GM23248 (cell line): ENCODE data around the gene NGDN. TPM values are rescaled to one million over a fixed set of nuclear protein-coding genes. Genes with fewer than 3 reads are reported as not detected.

ENCODE experiments used
- DNase-seq: peaks from one replicate; pipeline ENCODE4 v3.0.0-alpha.2; 2015
- H2AFZ ChIP-seq: fragments of 200-600 bp; sonication (generic); 2 replicates; pipeline ENCODE4 v1.6.1; 2016; ENCODE audit warnings: antibody characterized with exemption
- H3F3A ChIP-seq: fragments of 200-600 bp; sonication (generic); 2 replicates; pipeline ENCODE4 v1.6.1; 2016; ENCODE audit warnings: mild to moderate bottlenecking, antibody characterized with exemption, mixed run types; ENCODE audit not compliant: insufficient read depth
- H3K27ac ChIP-seq: fragments of 200-600 bp; sonication (generic); 2 replicates; pipeline ENCODE4 v1.5.1; 2016; ENCODE audit warnings: mild to moderate bottlenecking
- H3K27me3 ChIP-seq: fragments of 200-600 bp; sonication (generic); replicated peaks from 2 replicates; pipeline ENCODE4 v1.6.1; 2016; ENCODE audit warnings: mild to moderate bottlenecking; ENCODE audit not compliant: insufficient read depth
- H3K36me3 ChIP-seq: fragments of 200-600 bp; sonication (generic); 2 replicates; pipeline ENCODE4 v1.6.1; 2016; ENCODE audit warnings: low read depth, mild to moderate bottlenecking
- H3K4me1 ChIP-seq: fragments of 200-600 bp; sonication (generic); 2 replicates; pipeline ENCODE4 v1.6.1; 2016; ENCODE audit warnings: mild to moderate bottlenecking; ENCODE audit not compliant: insufficient read depth
- H3K4me2 ChIP-seq: fragments of 200-600 bp; sonication (generic); one replicate; pipeline ENCODE4 v1.6.1; 2016; ENCODE audit warnings: mild to moderate bottlenecking; ENCODE audit not compliant: unreplicated experiment
- H3K4me3 ChIP-seq: fragments of 200-600 bp; sonication (generic); 2 replicates; pipeline ENCODE4 v1.5.1; 2016; ENCODE audit warnings: mild to moderate bottlenecking
- H3K79me2 ChIP-seq: fragments of 200-600 bp; sonication (generic); 2 replicates; pipeline ENCODE4 v1.6.1; 2016; ENCODE audit warnings: mild to moderate bottlenecking; ENCODE audit not compliant: insufficient read depth
- H3K9ac ChIP-seq: fragments of 200-600 bp; sonication (generic); 2 replicates; pipeline ENCODE4 v1.6.1; 2016; ENCODE audit warnings: mild to moderate bottlenecking
- H3K9me2 ChIP-seq: fragments of 200-600 bp; sonication (generic); 2 replicates; pipeline ENCODE4 v1.6.1; 2016; ENCODE audit warnings: mixed run types, mild to moderate bottlenecking, moderate library complexity; ENCODE audit not compliant: insufficient read depth
- H3K9me3 ChIP-seq: fragments of 200-600 bp; sonication (generic); one replicate; pipeline ENCODE4 v1.6.1; 2017; ENCODE audit warnings: low read depth
- H4K20me1 ChIP-seq: fragments of 200-600 bp; sonication (generic); 2 replicates; pipeline ENCODE4 v1.6.0; 2016; ENCODE audit not compliant: insufficient read depth
- EZH2 ChIP-seq: fragments of 200-600 bp; sonication (generic); IDR thresholded peaks from 2 replicates; pipeline ENCODE4 v1.6.1; 2018; ENCODE audit warnings: antibody characterized with exemption, mild to moderate bottlenecking; ENCODE audit not compliant: insufficient read depth, poor library complexity, severe bottlenecking
- EZH2phosphoT487 ChIP-seq: fragments of 200-600 bp; sonication (generic); IDR thresholded peaks from 2 replicates; pipeline ENCODE4 v1.6.1; 2018; ENCODE audit warnings: antibody characterized with exemption, moderate library complexity, mild to moderate bottlenecking, low read depth; ENCODE audit not compliant: insufficient read depth
- WGBS, 2 experiments: methylation state at CpG; one replicate each; pipeline ENCODE4 v1.1.6; 2015 to 2017; ENCODE audit warnings: low lambda C conversion rate in 2 of 2, low coverage in 1 of 2; ENCODE audit errors: missing lambda C conversion rate in 2 of 2; 5-methylcytosine and 5-hydroxymethylcytosine counted together
- in situ Hi-C: fragments of 300-500 bp; cut with MboI; formaldehyde crosslinking; loops from 2 replicates; pipeline ENCODE4 v1.15.0; 2020
- polyA plus RNA-seq: library from polyadenylated mRNA; unstranded; fragments of >200 nt; fragmentation: Nextera tagmentation; extraction: Ambion mirVana; gene quantifications from 2 replicates; pipeline ENCODE4 v1.2.1, GENCODE V29; 2016
- total RNA-seq: library from RNA; depleted of rRNA; stranded (reverse); fragments of >200 nt; shearing (Covaris generic); gene quantifications from 2 replicates; pipeline ENCODE4 v1.2.3, GENCODE V29; 2014

NGDN gene
- total and polyA plus RNA-seq, 2 experiments from 2014 or later: 25.9 to 39.9 TPM

DNA sequence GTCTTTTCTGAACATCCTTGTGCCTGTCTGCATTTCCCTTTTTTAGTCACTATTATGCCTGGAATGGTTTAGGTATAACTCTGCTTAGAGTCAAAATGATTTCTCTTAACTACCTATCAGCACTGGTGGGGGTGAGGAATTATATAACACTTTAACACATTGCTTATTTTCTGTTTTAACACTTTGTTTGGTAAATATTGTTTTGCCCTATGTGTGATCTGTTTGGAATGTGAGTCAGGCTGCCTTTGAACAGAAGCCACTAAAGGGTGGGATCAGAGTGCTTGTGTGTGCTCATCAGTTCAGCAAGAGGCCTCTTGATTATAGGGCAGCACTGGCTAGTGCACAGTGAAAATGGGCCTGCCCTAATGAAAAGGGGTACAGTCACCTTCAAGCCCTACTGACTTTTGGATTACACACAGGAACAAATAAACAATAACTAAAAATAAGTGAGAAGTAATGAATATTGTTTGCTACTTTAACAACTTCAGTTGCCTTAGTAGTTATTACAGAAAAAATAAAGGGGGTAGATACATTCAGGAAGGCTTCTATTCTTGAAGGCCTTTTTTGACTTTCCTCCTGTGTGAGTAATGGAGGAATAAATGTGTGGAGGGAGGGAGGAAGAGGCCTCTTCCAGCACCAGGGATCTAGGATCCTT lies 23.2 kb downstream of the NGDN start:
- TF ChIP-seq EZH2phosphoT487 (no peak), EZH2 (no peak)
- Histone ChIP-seq H3K27ac (no peak overlapping the region), H3K9ac (no peak overlapping the region), H3K36me3 (no peaks in the 10 kb centered on the region), H3K4me1 (no peaks in the 10 kb centered on the region), H3F3A (peaks cover 3% of the 10 kb centered on the region; the same call in 1 of the 2 replicates), H3K27me3 (no peaks in the 10 kb centered on the region), H3K4me2 (no peak overlapping the region), H2AFZ (no peak overlapping the region), H3K9me2 (no peaks in the 10 kb centered on the region), H3K79me2 (no peaks in the 10 kb centered on the region), H3K9me3 (no peaks in the 10 kb centered on the region), H3K4me3 (no peak overlapping the region), H4K20me1 (no peaks in the 10 kb centered on the region)
- in situ Hi-C loops: no loop called here
- DNase-seq: peak; percentile 53

DNA sequence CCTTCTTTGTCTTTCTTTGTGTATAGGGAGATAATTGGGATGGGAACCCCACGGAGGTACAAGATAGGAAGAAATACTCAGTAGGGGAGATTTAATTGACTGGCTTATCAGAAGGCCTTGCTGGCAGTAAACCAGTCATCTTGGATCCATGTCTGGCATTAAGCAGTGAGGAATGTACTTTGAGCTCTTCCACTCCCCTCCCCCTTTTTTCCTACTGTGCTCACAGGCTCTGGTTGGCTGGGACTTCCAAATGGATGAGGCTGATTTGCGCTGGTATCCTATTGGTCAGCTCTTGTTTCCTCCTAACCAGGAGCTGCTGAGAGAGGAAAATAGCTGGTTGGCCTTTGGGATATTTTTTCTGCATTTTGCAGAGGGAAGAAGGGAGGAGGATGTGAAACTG lies 24.7 kb downstream of the NGDN start:
- no peak for DNase-seq
- H3K4me2 ChIP-seq: no peak overlapping the region
- in situ Hi-C loops: no loop called here
- no peak overlapping the region for H3K4me3 ChIP-seq
- WGBS, 2 experiments: 44 to 55% methylated on average over 2 of the region's 2 CpGs
- no peaks in the 10 kb centered on the region for H3K27me3 ChIP-seq
- no peaks in the 10 kb centered on the region for H3K79me2 ChIP-seq
- H3K36me3 ChIP-seq: no peaks in the 10 kb centered on the region
- TF ChIP-seq EZH2 (no peak), EZH2phosphoT487 (no peak)
- H3K4me1 ChIP-seq: no peaks in the 10 kb centered on the region
- no peaks in the 10 kb centered on the region for H3K9me3 ChIP-seq
- H4K20me1 ChIP-seq: no peaks in the 10 kb centered on the region
- no peak overlapping the region for H3K9ac ChIP-seq
- no peak overlapping the region for H2AFZ ChIP-seq
- peaks cover 3% of the 10 kb centered on the region; the same call in 1 of the 2 replicates for H3F3A ChIP-seq
- no peaks in the 10 kb centered on the region for H3K9me2 ChIP-seq
- H3K27ac ChIP-seq: no peak overlapping the region

DNA sequence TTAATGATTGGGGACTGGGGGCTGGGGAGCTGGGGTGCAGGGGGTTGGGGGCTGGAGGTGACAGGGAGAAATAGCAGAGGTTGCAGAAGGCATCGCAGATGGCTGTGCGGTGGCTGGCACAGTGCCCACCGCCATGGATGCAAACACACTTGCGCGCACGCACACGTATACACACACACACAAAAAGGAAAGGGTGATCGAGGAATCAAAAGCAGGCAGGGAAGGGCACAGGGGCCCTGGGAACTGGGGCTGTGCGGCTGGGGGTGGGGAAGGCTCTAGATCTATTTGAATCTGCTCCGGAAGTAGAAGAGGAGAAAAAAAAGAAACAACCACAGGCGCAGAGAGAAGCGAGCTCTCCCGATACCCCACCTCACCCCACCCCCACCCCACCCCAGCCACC lies 42.7 kb downstream of the NGDN start:
- H2AFZ ChIP-seq: no peak overlapping the region
- in situ Hi-C loops: no loop called here
- TF ChIP-seq EZH2phosphoT487 (no peak), EZH2 (no peak)
- no peaks in the 10 kb centered on the region for H3K79me2 ChIP-seq
- WGBS, 2 experiments: 18 to 21% methylated on average over 8 to 13 of the region's 13 CpGs
- H3K9me2 ChIP-seq: no peaks in the 10 kb centered on the region
- no peaks in the 10 kb centered on the region for H3K4me1 ChIP-seq
- H3K27me3 ChIP-seq: no peaks in the 10 kb centered on the region
- H3K9me3 ChIP-seq: no peaks in the 10 kb centered on the region
- DNase-seq: peak; percentile 18
- no peaks in the 10 kb centered on the region for H3K36me3 ChIP-seq
- H3K4me3 ChIP-seq: 0 out of 2 replicates have a peak overlapping the region, but pooled peaks have one; percentile 46
- H3K4me2 ChIP-seq: no peak overlapping the region
- H3K9ac ChIP-seq: no peak overlapping the region
- H4K20me1 ChIP-seq: no peaks in the 10 kb centered on the region
- no peaks in the 10 kb centered on the region for H3F3A ChIP-seq
- no peak overlapping the region for H3K27ac ChIP-seq

DNA sequence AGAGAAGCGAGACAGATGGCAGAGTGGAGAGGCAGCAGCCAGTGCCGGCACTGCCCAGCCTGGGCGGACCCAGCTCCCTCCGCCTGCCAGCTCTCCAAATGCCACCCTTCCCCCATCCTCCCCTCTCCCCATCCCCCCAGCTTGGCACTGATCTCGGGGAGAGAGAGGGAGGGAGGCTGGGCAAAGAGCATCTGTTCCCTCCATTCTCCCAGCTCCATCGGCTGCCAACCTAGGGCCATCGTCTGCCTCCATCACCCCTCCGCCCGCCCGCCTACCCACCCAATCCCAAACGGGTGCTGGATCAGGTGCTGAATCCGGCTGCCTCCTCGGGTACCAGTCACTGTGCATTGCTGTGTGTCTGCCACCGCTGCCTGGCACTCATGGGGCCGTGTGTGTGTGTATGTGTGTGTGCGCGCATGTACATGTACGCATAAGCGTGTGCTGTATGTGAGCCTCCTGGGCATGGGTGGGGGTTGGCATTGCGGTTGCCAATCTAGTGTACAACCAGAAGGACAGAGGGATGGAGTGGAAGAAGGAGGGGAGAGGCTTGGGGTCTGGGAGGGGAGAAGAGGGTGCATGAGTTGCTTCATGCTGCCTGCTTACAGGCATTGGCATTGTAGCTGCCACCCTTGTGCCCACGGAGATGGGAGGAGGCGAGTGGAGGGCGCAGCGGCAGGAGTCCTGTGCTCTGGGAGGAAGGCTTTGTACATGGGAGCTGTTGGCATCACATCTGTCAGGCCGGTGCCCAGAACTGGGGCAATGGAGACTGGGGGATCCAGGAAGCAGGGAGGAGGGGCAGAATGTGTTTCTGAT lies 43.7 kb downstream of the NGDN start:
- no peak for DNase-seq
- no peak overlapping the region for H3K27ac ChIP-seq
- H3K79me2 ChIP-seq: no peaks in the 10 kb centered on the region
- in situ Hi-C loops: no loop called here
- H3K36me3 ChIP-seq: no peaks in the 10 kb centered on the region
- H2AFZ ChIP-seq: no peak overlapping the region
- no peak overlapping the region for H3K4me3 ChIP-seq
- no peak for TF ChIP-seq EZH2
- TF ChIP-seq EZH2phosphoT487: no peak
- no peaks in the 10 kb centered on the region for H3K9me2 ChIP-seq
- 87 to 93% methylated on average over 14 to 25 of the region's 25 CpGs for WGBS, 2 experiments
- no peak overlapping the region for H3K9ac ChIP-seq
- H3F3A ChIP-seq: no peaks in the 10 kb centered on the region
- no peaks in the 10 kb centered on the region for H3K27me3 ChIP-seq
- no peaks in the 10 kb centered on the region for H3K4me1 ChIP-seq
- H3K9me3 ChIP-seq: no peaks in the 10 kb centered on the region
- no peak overlapping the region for H3K4me2 ChIP-seq
- no peaks in the 10 kb centered on the region for H4K20me1 ChIP-seq
